Heart left ventricle (tissue), 13 donors: Measurements from ENCODE around the gene HIVEP1.

Source experiments
- CTCF ChIP-seq, 12 donors: fragments of 200-600 bp; sonication (generic) in 4 of 12; IDR thresholded peaks; one replicate each; pipeline versions ENCODE4 v1.5.0 to v1.8.0; 2018 to 2022; ENCODE audit warnings: antibody characterized with exemption in 12 of 12, mild to moderate bottlenecking in 5 of 12
- POLR2A ChIP-seq, 2 donors: fragments of 450-650 bp; IDR thresholded peaks; one replicate each; pipeline ENCODE4 v1.6.1; 2017; ENCODE audit warnings: antibody characterized with exemption in 2 of 2, mild to moderate bottlenecking in 2 of 2, moderate library complexity in 2 of 2
- donor health status: ischemic (EF 13 %, LVEDD 7.1; RV severe dilation, severe dysfunction).
- donor health status: DM: no; HTN: yes; CAD: no.
- donor health status: DM: no; HTN: no; CAD: no.
- donor health status: ischemic (EF 25% LVEDD 6.9; RV normal size, moderate dysfunction).
- donor health status: ischemic (EF 25% LVEDD 5.7; RV mildly dilated, moderate dysfunction).
- donor health status: ischemic (EF 35%, LVEDD 5.7; RV mildly dilated, moderate dysfunction).
- donor health status: nonischemic (EF 11% LVEDD 7.7; RV severe dilation, severe dysfunction).
- donor health status: DM: yes; HTN: yes; CAD: no.
- donor health status: PGD.
- donor health status: ischemic (EF 29% LVEDD 5.4; RV normal size, mild dysfunction).
- donor health status: nonischemic (EF 23%, LVEDD 6.1; RV moderate dilation, normal function).

GRCh38 chr6:12036766-12037165, 24.7 kb downstream of the HIVEP1 start:
- TF ChIP-seq CTCF (IDR thresholded peaks at IDR 0.05) (no peak), POLR2A (IDR thresholded peaks at IDR 0.05) (no peak)
